ENCODE measurements around the gene SURF6. TPM values are rescaled to one million over a fixed set of nuclear protein-coding genes. Genes with fewer than 3 reads are reported as not detected.
"Not testable (repeated sequence)": the region's sequence is repeated elsewhere in the genome, so short reads cannot be mapped to it uniquely, and the experiment has no call there.

Gene SURF6
- 10 to 100 TPM; 21.2 to 31.3 (median 29.9) TPM for polyA plus RNA-seq (ENCODE audit: insufficient read length in 3 of 3)
- long read RNA-seq, donor 1, full-length matches to known transcripts, result 11 of 11 reads
- long read RNA-seq, donor 1, partial matches to known transcripts, result 0 of 11 reads
- long read RNA-seq, donor 1, other reads (novel, unspliced or antisense), result 0 of 11 reads
- long read RNA-seq, donor 2, full-length matches to known transcripts, result 7 of 7 reads
- long read RNA-seq, donor 2, partial matches to known transcripts, result 0 of 7 reads
- long read RNA-seq, donor 2, other reads (novel, unspliced or antisense), result 0 of 7 reads
- long read RNA-seq, donor 3, full-length matches to known transcripts, result 16 of 29 reads
- long read RNA-seq, donor 3, partial matches to known transcripts, result 13 of 29 reads
- long read RNA-seq, donor 3, other reads (novel, unspliced or antisense), result 0 of 29 reads
- long read RNA-seq, donor 4, full-length matches to known transcripts, result 23 of 23 reads
- long read RNA-seq, donor 4, partial matches to known transcripts, result 0 of 23 reads
- long read RNA-seq, donor 4, other reads (novel, unspliced or antisense), result 0 of 23 reads
- long read RNA-seq, donor 5, result 0 reads
- long read RNA-seq, donor 6, full-length matches to known transcripts, result 10 of 10 reads
- long read RNA-seq, donor 6, partial matches to known transcripts, result 0 of 10 reads
- long read RNA-seq, donor 6, other reads (novel, unspliced or antisense), result 0 of 10 reads
- long read RNA-seq, donor 7, full-length matches to known transcripts, result 17 of 17 reads
- long read RNA-seq, donor 7, partial matches to known transcripts, result 0 of 17 reads
- long read RNA-seq, donor 7, other reads (novel, unspliced or antisense), result 0 of 17 reads
- long read RNA-seq, donor 8, full-length matches to known transcripts, result 25 of 25 reads
- long read RNA-seq, donor 8, partial matches to known transcripts, result 0 of 25 reads
- long read RNA-seq, donor 8, other reads (novel, unspliced or antisense), result 0 of 25 reads
- long read RNA-seq, donor 9, full-length matches to known transcripts, result 13 of 13 reads
- long read RNA-seq, donor 9, partial matches to known transcripts, result 0 of 13 reads
- long read RNA-seq, donor 9, other reads (novel, unspliced or antisense), result 0 of 13 reads
- long read RNA-seq, donor 10, full-length matches to known transcripts, result 9 of 16 reads
- long read RNA-seq, donor 10, partial matches to known transcripts, result 7 of 16 reads
- long read RNA-seq, donor 10, other reads (novel, unspliced or antisense), result 0 of 16 reads
- long read RNA-seq, donor 11, full-length matches to known transcripts, result 9 of 9 reads
- long read RNA-seq, donor 11, partial matches to known transcripts, result 0 of 9 reads
- long read RNA-seq, donor 11, other reads (novel, unspliced or antisense), result 0 of 9 reads
- long read RNA-seq, donor 12, full-length matches to known transcripts, result 7 of 7 reads
- long read RNA-seq, donor 12, partial matches to known transcripts, result 0 of 7 reads
- long read RNA-seq, donor 12, other reads (novel, unspliced or antisense), result 0 of 7 reads
- long read RNA-seq, donor 13, result 0 reads
- long read RNA-seq, donor 14, full-length matches to known transcripts, result 16 of 16 reads
- long read RNA-seq, donor 14, partial matches to known transcripts, result 0 of 16 reads
- long read RNA-seq, donor 14, other reads (novel, unspliced or antisense), result 0 of 16 reads
- long read RNA-seq, donor 15, full-length matches to known transcripts, result 11 of 11 reads
- long read RNA-seq, donor 15, partial matches to known transcripts, result 0 of 11 reads
- long read RNA-seq, donor 15, other reads (novel, unspliced or antisense), result 0 of 11 reads
- long read RNA-seq, donor 16, full-length matches to known transcripts, result 55 of 61 reads
- long read RNA-seq, donor 16, partial matches to known transcripts, result 6 of 61 reads
- long read RNA-seq, donor 16, other reads (novel, unspliced or antisense), result 0 of 61 reads

GRCh38 chr9:133335924-133336811 is at the start of gene SURF6:
SURF6 (minus strand) TSS chr9:133336188; CDS start chr9:133336132, 56 bp downstream.
- peak; percentile 64 to 90 (median 81) for DNase-seq (ENCODE audit: extremely low read depth in 1 of 11, low read depth in 9 of 11, low spot score in 4 of 11)

- DNase-seq (ENCODE audit: extremely low read depth in 1 of 11, low read depth in 9 of 11, low spot score in 4 of 11), result no peak
These were observed 49.5 kb upstream of the SURF6 start for GRCh38 chr9:133385452-133385851.

GRCh38 chr9:133384736-133385321 is 48.8 kb upstream of the SURF6 start:
- no peak for DNase-seq (ENCODE audit: extremely low read depth in 1 of 11, low read depth in 9 of 11, low spot score in 4 of 11)

- no peak for DNase-seq (ENCODE audit: extremely low read depth in 1 of 11, low read depth in 9 of 11, low spot score in 4 of 11)
These were observed 47.5 kb upstream of the SURF6 start for GRCh38 chr9:133383438-133383837.

- DNase-seq (ENCODE audit: extremely low read depth in 1 of 11, low read depth in 9 of 11, low spot score in 4 of 11), result no peak
These were observed 46.6 kb upstream of the SURF6 start for GRCh38 chr9:133382507-133383141.

GRCh38 chr9:133380734-133381133 is 44.7 kb upstream of the SURF6 start:
- DNase-seq (ENCODE audit: extremely low read depth in 1 of 11, low read depth in 9 of 11, low spot score in 4 of 11), result no peak

GRCh38 chr9:133379153-133380086 is 43.4 kb upstream of the SURF6 start:
- DNase-seq (ENCODE audit: extremely low read depth in 1 of 11, low read depth in 9 of 11, low spot score in 4 of 11), result no peak

- no peak for DNase-seq (ENCODE audit: extremely low read depth in 1 of 11, low read depth in 9 of 11, low spot score in 4 of 11)
These were observed 42.5 kb upstream of the SURF6 start for GRCh38 chr9:133378408-133378962.

- no peak for DNase-seq (ENCODE audit: extremely low read depth in 1 of 11, low read depth in 9 of 11, low spot score in 4 of 11)
These were observed 41.8 kb upstream of the SURF6 start for GRCh38 chr9:133377721-133378216.

- DNase-seq (ENCODE audit: extremely low read depth in 1 of 11, low read depth in 9 of 11, low spot score in 4 of 11), result not testable (repeated sequence)
These were observed 41.3 kb upstream of the SURF6 start for GRCh38 chr9:133377280-133377679.

- peak; percentile 81 to 96 (median 94) for DNase-seq (ENCODE audit: extremely low read depth in 1 of 11, low read depth in 9 of 11, low spot score in 4 of 11)
These were observed 40.0 kb upstream of the SURF6 start, which contains the start of the genes STKLD1 and SURF4 for GRCh38 chr9:133375724-133376654. STKLD1 (plus strand) TSS chr9:133376366; CDS start chr9:133376474, 108 bp downstream. SURF4 (minus strand) TSS chr9:133376060; CDS start chr9:133375969, 91 bp downstream.

- DNase-seq (ENCODE audit: extremely low read depth in 1 of 11, low read depth in 9 of 11, low spot score in 4 of 11), result no peak
These were observed 39.2 kb upstream of the SURF6 start for GRCh38 chr9:133375116-133375723.

GRCh38 chr9:133374612-133375115 is 38.7 kb upstream of the SURF6 start:
- no peak for DNase-seq (ENCODE audit: extremely low read depth in 1 of 11, low read depth in 9 of 11, low spot score in 4 of 11)
